SHP77 treated with DMSO at 0.1 percent for 48 hours (cell line): ENCODE results near the gene IFITM10.

Experiments
- DNase-seq: peaks from one replicate; lab custom pipeline; 2025; lab: John Stamatoyannopoulos, UW

IFITM10 gene

DNA sequence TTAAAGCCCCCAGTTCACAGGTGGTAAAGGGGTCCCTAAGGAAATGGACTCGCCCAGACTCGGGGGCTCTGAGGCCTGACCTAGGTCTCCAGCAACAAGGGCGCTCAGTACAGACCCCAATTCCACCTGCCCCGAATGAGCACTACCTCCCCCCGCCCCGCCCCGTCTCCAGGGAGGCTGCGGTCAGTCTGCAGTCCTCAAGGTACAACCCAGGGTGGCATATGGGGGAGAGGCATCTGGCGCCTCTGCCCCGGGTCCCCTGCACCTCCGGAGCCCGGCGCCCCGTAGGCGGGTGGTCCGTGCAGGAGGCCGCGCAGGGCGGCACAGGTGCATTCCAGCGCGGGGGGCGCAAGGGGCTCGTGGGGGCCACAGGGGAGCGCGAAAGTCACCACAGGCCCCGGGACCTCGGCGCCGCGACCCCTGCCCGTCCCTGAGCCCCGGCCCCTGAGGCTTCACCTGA lies 13.0 kb upstream of the IFITM10 start:
- DNase-seq, result no peak

DNA sequence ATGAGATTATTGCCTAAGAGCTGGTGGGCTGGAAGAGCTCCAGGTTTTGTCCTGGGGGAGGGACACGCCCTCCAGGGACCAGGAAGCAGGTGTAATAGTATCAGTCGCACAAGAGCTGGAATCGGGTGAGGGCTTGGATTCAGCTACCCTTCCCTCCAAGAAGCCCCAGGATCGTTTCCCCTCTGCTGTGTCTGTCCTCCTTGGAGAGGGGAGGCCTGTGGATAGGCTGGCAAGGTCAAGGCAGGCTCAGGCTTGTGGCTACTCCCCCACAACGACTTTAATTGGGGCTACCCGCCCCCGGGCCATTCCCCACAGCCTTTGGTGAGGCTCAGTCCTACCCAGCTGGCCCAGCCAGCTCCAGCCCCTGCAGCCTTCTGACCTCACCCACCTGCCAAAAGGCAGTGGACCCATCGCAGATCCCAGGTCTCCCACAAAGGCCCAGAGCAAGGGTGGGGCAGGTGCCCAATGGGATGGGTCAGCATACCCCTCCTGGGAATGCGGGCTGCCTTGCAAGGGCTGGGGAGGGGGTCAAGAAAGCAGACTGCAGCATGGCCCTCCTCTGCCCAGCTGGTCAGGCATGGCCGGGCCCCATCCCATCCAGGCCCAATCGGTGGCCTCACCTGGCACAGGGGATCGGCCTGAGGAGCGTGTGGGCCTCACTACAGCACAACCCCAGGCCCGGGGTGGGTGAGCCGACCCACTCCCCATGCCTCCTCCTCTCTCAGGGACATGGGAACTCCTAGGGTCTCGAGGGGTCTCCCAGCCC lies 12.3 kb upstream of the IFITM10 start:
- no peak for DNase-seq

DNA sequence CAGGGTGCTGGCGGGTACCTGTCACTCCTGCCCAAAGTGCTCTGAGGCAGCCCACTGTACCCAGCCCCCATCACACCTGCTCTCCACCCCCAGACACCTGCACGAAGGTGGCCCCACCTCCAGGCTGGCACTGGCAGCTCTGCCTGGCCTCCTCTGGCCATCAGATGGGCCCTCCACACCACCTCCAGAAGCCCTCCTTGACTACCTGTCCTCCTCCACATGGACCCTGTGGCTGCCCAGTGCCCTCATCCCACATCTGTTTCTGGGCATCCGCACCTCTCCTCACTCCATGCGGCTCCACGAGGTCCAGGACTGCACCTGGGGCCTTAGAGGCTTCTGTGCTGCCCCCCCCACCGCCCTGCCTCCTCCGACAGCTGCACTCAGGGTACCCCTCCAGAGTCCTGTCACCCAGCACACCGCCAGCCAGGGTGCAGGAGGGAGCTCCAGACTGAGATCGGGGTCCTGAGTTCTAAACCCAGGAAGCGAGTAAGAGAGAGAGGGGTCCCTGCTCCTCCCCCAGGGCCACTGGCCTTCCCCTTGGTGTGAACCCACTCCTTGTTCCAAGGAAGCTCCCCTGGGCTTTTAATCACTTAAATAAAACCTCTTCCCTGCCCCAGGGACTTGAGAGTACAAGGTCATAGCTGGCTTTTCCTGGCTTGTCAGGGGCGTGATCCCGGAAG lies 11.6 kb upstream of the IFITM10 start:
- DNase-seq, result no peak

DNA sequence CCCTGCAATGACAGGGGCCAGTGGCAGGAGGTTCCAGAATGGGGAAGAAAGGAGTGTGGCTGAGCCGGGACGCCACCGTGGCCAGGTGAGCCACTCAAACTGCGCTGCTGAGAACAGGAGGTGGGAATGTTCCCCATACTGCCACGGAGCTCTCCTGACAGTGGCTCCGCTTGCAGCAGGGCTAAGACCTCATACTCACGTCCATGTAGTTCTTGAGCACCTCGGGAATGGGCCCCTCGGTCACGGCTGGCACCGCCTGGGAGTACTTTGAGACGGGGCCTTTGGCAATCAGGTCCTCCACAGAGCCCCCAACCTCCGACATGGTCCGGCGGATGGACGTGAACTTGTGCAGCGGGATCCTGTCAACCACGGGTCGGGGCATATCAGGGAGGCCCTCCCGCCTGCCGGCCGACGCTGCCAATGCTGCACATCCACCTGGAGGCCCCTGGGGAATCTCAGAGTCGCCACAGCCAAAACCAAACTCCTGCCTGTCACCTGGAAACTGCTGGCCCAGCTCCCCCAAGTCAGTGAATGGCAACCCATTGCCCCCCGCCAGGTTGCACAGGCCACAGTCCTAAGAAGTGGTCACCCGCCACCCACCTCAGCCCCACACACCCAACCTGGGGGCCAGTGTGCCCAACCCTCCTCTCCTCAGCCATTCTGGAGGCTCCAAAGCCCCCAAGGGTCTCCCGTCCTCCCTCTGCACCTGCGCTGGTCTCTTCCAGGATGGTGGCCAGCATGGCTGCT lies 10.9 kb upstream of the IFITM10 start:
- DNase-seq, result no peak

DNA sequence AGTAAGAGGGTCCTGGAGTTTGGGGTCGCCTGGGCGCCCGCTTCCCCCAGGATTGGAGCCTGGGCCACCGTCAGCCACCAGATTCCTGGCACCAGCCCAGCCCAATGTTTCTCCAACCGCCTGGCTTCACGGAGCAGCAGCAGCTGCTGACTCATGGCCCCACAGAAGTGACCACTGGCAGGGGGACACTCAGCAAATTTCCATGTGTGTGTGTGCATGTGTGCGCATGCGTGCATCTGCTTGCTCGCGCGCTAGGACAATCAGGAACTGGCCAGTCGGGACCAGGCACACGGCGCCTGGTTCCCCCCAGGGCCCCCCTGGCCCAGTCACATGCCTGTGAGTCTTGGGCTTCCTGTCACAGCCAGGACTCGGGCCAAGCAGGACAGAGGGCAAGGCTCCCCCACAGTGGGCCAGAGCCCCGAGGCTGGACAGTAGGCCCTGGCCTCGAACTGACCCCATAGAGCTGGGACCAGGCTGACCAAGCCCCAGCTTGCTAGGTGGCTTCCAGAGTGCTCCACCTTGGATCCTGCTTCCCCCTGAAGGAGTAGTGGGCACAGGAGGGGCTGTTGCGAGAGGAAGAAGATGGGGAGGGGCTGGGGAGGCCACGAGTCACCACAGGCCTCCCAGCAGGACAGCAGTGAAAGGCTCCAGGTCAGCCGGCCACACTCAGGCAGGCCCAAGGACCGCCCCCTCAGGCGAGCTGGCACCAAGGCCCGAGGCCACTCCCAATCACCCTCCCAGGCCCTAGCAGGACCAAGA lies 10.1 kb upstream of the IFITM10 start:
- DNase-seq, result no peak

DNA sequence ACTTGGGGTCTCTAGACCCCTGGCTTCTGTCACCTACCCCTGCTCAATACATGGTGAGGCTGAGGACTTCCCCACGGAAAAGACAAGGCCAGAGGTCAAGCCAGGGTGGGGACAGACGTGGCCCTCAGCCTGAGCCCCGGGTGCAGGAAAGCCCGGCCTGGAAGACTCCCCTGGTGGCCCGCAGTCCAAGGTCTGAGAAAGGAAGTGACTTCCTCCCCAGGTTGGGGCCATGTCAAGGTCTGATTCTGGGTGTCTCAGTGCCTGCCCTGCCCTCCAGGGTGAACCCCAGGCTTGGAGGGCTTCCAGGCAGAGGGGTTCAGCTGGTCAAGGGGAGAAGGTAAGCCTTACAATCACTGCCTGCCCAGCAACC lies 9.4 kb upstream of the IFITM10 start:
- DNase-seq, result no peak

DNA sequence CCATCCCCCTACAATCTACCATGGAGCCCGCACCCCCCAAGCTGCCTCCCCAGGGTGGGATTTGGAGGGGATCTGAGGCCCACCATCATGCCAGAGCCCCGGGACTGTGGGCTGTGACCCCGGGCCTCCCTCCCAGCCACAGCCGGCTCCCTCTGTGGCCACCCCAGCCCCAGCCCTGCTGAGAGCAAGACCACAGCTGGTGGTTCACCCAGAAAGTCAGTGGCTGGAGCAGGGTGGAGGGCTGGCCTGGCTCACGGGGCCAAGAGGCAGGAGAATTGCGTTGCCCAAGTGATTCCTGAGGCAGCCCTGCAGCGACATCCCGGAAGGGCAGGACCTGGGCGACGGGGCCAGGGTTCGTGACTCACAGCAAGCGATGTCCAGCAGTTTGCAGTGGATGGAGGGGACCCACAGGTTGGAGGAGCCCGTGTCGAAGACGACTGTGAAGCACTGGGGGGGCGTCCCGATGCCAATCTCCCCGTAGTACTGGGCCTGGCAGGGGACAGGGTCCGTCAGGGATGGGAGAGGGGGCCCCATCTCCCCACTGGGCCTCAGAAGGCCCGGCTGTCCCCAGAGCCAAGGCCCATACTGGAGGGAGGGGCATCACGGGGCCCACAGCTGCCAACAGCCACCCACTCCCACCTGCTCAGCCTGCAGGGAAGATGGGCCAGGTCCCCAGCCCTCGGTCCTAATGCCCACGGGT lies 8.9 kb upstream of the IFITM10 start:
- DNase-seq, result no peak

DNA sequence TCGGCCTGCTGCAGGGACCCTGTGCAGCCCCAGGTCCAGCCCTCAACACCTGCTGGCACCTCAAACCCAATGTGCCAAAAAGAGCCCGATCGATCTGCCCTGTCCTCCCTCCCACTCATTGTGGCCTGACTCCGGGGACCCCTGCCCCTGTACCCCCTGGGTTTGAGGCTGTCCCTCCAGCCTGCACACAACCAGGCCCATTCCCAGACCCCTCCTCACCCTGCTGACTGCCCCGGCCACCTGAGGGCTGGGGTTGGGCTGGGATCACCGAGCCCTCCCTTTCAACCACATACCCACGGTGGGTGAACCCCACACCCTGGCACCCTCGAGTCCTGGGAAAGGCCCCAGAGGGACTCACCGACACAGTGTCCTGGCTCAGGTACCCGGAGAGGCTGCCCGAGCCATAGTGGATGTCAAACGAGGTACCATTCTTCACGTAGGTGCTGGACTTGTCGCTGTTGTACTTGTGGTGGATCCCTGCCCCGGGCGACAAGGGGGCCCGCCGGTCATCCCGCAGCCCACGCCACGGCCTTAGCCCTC lies 8.3 kb upstream of the IFITM10 start:
- DNase-seq, result no peak

DNA sequence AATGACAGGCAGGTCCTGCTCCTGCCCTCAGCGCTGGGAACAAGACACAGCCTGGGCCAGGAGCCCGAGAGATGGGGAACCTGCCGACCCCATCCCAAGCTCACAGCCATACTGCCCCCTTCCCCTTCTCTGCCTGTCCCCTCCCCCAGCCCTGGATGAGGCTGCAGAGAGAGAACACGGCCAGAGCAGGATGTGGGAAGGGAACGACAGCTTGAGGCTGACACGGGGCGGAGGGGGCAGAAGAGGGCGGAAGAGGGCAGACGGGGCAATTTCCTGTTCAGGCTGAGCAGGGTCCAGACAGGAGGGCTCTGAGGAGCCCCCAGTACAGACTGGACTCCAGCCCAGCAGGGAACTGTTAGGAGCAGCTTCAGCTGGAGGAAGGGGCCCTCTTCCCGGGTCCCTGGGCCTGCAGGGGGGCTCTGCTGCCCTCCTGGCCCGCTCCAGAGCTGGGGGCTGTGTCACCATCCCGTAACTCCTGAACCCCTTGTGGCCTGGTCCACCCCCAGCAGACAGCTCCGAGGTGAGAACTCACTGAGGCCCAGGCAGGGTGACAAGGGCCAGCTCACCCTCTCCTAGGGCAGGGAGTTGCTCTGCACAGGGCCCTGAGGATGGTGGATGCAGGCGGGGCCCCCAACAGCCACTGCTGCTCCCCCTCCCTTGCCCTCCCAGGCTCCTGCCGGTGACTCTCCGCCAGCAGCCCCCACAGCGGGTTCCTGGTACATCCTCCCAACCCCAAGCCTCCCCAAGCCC lies 7.6 kb upstream of the IFITM10 start:
- no peak for DNase-seq

DNA sequence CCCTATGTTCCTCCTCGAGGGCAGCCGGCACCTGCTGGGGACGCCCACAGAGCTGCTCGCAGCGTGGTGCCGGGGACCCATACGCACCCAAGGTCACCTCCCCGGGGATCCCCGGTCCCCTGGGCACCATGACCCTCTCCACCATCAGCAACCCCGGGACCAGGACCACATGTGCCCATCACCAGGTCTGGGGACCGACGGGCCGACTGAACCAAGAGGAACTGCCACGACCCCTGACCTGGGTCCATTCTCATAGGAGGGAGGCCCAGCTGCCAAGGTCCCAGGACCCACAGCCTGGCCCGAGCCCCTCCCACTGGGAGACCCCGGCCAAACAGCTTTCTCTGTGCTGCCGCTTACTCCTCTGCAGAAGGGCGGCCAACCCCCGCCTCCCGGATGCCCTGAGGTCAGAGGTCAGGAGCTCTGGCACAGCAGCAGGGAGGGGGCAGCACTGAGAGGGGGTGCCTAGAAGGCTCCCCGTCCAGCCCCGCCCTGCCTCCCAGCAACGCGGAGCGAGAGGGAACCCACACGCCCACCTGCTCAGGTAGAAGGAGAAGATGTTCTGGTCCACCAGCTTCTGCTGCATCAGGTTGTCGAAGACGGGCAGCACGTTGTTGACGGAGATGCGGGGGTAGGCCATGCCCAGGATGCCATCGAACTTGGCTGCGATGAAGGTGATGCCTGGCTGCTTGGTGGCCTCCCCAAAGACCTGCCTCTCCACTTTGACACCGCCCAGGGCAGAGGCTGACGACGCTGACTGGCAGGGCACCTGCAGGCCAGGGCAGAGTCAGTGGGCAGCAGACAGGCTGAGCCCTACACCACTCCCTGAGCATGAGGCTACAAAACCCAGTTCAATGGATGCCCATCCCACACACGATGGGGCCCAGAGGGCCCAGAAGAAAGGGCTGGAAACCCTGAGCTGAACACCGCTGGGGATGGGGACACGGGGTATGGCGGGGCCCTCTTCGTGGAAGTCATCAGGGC lies 6.7 kb upstream of the IFITM10 start:
- DNase-seq, result no peak

DNA sequence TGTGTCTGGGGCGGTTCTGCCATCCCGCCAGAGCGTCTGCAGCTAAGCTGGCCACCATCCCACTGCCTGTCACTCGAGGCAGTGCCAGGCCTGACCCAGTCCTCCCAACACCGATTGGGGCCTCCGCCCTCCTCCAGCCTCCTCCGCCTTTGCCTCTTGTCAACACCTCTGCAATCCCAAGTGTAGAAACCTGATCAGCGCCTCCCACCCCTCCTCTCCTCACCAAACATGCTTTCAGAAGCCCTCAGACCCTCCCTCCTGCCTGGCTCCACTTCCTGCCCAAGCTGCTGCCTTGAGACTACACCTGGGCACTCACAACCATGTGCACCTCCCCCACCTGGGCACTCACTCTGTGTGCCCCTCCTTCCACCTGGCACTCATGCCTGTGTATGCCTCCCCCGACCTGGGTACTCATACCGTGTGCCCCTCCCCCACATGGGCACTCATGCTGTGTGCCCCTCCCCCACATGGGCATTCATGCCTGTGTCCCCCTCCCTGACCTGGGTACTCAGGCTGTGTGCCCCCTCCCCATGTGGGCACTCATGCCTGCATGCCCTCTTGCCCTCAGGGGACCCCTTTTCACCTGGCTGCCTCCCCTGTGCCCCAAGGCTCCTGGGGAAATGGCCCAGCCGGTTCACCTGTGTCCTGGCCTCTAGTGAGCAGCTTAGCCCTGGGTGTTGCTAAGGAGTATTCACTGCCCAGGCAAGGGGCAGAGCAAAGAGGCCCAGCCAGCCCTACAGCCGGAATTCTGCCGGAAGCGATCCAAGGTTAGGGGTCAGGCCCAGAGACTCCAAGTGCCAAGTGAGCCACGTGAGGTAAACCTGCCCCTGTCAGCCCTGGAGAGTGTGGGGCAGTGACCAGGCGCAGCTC lies 5.5 kb upstream of the IFITM10 start:
- DNase-seq, result no peak

DNA sequence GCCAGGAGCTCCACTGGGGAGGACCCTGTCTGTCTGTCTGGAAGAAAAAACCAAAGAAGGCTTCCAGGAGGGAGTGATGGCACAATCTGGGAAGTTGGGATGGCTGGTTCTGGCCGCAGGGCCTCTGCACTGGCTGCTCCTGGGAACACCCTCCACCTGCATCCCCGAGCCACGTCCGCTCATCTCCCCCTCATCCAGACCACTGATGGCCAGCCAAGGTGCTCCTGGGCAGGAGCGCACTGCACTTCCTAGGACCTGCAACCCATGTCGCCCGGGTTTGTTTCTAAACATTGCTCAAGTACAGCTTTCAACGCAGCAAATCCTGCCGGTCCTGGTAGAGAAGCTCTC lies 4.9 kb upstream of the IFITM10 start:
- DNase-seq, result no peak

DNA sequence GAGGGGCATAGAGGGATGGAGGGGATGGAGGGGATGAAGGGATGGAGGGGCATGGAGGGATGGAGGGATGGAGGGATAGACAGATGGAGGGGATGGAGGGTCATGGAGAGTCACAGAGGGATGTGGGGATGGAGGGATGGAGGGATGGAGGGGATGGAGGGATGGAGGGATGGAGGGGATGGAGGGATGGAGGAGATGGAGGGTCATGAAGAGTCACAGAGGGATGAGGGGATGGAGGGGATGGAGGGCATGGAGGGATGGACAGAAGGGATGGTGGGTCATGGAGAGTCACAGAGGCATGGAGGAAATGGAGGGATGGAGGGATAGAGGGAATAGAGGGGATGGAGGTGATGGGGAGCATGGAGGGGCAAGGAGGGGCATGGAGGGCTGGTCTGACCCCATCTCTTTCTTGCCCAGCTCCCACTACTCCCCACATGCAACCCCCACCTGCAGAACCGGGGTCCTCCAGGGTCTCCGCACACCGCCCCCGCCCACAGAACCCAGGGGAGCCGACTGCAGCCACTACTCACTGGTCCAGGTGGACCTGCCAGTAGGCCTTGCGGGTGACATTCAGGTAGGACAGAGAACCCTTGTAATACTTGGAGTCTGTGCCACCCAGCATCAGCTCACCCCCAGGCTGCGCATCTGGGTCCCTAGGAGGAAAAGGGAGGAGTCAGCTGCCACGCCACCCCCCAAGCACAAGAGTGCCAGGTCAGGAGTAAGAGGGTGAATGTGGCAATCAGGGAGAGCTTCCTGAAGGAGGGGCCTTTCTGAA lies 4.2 kb upstream of the IFITM10 start:
- DNase-seq, result no peak

DNA sequence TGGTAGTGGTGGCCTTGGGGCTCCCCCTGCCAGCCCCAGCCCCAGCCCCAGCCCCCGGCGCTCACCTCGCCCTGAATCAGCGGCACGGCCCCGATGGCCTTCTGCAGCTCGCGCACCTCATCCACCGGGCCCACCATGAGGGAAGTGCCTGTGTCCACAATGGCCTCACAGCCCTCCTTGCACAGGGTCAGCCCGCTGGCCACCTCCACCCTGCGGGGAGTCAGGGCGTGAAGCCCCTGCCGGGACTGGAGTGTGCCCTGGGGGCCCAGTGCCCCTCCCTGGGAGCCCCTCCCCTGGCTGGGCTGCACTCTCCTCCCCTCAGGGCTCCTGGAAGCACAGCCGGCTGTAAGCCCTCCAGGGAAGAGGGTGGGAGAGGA lies 3.5 kb upstream of the IFITM10 start:
- no peak for DNase-seq

DNA sequence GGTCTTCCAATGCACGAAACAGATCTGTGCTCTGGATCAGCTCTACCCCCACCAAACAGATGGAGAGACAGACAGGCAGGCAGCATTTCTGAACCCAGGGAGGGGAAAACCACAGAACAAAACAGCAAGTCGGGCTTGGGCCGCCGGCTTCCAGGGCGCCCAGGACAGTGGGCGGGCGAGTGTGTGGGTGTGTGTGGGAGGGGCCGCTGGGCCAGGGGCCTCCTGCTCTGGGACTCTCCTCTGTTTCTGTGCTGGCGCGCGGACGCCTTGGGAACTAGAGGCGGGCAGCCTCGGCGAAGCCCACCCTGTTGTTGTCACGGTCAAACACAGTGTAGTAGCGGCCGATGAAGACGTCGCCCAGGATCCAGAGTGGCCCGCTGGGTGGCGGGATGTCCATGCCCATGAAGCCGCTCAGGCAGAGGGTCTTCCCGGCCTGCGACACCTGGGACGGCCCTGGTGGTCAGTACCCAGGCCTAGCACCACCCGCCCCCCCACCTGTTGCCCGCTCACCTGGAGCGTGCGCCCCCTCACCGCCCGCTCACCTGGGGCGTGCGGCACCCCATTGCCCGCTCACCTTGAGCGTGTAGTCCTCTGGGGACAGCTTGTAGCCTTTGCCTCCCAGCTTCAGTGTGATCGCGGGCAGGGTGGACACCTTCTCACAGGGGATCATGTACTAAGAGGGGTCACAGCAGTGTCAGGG lies 3.0 kb upstream of the IFITM10 start:
- DNase-seq, result no peak

DNA sequence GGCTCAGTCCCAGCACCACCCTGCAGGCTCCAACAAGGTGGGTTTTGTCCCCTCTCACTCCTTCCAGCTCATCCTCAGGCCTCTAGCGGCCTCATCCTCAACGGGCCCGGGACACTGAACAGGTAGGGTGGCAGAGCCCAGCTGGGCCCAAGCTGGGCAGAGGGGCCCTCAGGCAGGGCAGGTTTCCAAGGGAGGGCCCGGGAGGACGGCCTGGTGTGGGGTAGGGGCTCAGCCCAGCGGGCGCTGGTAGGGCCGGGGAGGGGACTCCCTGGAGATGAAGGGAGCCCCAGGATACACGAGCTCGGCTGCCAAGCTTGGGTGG lies 2.5 kb upstream of the IFITM10 start:
- no peak for DNase-seq
